ENCODE measurements around the gene SPECC1L. TPM values are rescaled to one million over a fixed set of nuclear protein-coding genes. Genes with fewer than 3 reads are reported as not detected.

Gene SPECC1L
- total RNA-seq, 1 experiment from 2014 or later: 40.8 TPM

DNA sequence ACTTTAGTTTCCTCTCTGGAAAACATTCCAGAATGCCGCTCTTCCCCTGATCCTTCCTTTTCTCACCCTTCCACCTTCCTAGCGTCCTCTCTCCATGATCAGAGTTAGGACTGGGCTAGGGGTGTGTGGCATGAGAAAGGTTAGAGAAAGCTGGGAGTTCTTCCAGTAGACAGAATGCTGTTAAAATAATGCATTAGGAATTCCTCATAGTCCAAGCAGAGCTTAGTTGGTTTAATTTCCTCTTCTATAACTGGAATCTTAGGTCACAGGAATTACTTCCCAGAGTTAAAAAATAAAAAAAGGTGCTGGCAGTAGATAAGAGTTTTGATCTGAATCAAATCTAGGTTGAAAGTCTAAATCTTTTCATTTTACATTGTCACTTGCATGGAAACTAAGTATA lies 119.5 kb downstream of the SPECC1L start:
- no peaks in the 10 kb centered on the region for H3K79me2 ChIP-seq (ENCODE audit: insufficient read depth, low read length)
- no TSS peak for BruUV-seq (replicated peaks)
- ChIA-PET CTCF (interaction anchor here (0.6 kb wide), 1 partner anchor 987 kb away, joined by 3 read pairs; no protein-coding TSS in a partner anchor), RAD21 (ENCODE audit: low non-redundant PET in 1 of 2, low total read pairs in 2 of 2, uncharacterized antibody in 2 of 2, unreplicated experiment in 2 of 2) (no interaction called here), POLR2A (no interaction called here)
- intact Hi-C loops (cut with micrococcal nuclease): no loop called here
- H3K9me3 ChIP-seq (ENCODE audit: control insufficient read depth in 1 of 2, insufficient read depth in 1 of 2, low read depth in 1 of 2, low read length in 2 of 2): no peaks in the 10 kb centered on the region
- H3K27me3 ChIP-seq (ENCODE audit: insufficient read depth, low read length): no peaks in the 10 kb centered on the region
- ATAC-seq (no peak), DNase-seq (ENCODE audit: low read depth, low spot score) (no peak)
- no peaks in the 10 kb centered on the region for H3K4me1 ChIP-seq (ENCODE audit: control insufficient read depth in 1 of 2, insufficient read depth in 2 of 2, low read length in 2 of 2)
- no peaks in the 10 kb centered on the region for H4K20me1 ChIP-seq (ENCODE audit: insufficient read depth)
- H3K27ac ChIP-seq (ENCODE audit: low read depth, low read length): no peak overlapping the region
- no peaks in the 10 kb centered on the region for H3K9me2 ChIP-seq (ENCODE audit: insufficient read depth)
- H3K4me2 ChIP-seq (ENCODE audit: low read length): no peak overlapping the region
- H2AFZ ChIP-seq (ENCODE audit: low read depth, low read length, poor library complexity, severe bottlenecking): no peak overlapping the region
- no peak overlapping the region for H3K9ac ChIP-seq (ENCODE audit: low read length)
- TF ChIP-seq SP1 (IDR thresholded peaks at IDR 0.05; ENCODE audit: low read depth) (no peak), SRF (IDR thresholded peaks at IDR 0.05; ENCODE audit: low read depth) (no peak), POLR2A (IDR thresholded peaks at IDR 0.05; ENCODE audit: borderline replicate concordance, extremely low read depth, insufficient read depth, insufficient read length) (no peak), CTCF (IDR thresholded peaks at IDR 0.05 in 2 of 3, conservative IDR thresholded peaks at IDR 0.05 in 1 of 3; ENCODE audit: borderline replicate concordance in 1 of 3, insufficient read depth in 1 of 3, low read depth in 2 of 3, low read length in 2 of 3) (no peak), ELF1 (IDR thresholded peaks at IDR 0.05; ENCODE audit: borderline replicate concordance, low read depth) (no peak), CBX3 (IDR thresholded peaks at IDR 0.05; ENCODE audit: low read depth) (no peak), EZH2phosphoT487 (IDR thresholded peaks at IDR 0.05; ENCODE audit: borderline replicate concordance) (no peak), FOSL1 (IDR thresholded peaks at IDR 0.05; ENCODE audit: low read depth) (no peak), POLR2AphosphoS5 (IDR thresholded peaks at IDR 0.05; ENCODE audit: low read depth, low read length) (no peak), EZH2 (IDR thresholded peaks at IDR 0.05) (no peak), ZFX (IDR thresholded peaks at IDR 0.05) (no peak), ZNF274 (IDR thresholded peaks at IDR 0.05; ENCODE audit: low read depth, low read length) (no peak), TCF7L2 (IDR thresholded peaks at IDR 0.05; ENCODE audit: borderline replicate concordance, extremely low read depth, insufficient read depth, insufficient read length) (no peak), EGR1 (IDR thresholded peaks at IDR 0.05; ENCODE audit: low read depth) (no peak), YY1 (IDR thresholded peaks at IDR 0.05; ENCODE audit: extremely low read depth, insufficient replicate concordance, low read depth, low read length) (no peak)
- TF ChIP-seq, protein P1, sequence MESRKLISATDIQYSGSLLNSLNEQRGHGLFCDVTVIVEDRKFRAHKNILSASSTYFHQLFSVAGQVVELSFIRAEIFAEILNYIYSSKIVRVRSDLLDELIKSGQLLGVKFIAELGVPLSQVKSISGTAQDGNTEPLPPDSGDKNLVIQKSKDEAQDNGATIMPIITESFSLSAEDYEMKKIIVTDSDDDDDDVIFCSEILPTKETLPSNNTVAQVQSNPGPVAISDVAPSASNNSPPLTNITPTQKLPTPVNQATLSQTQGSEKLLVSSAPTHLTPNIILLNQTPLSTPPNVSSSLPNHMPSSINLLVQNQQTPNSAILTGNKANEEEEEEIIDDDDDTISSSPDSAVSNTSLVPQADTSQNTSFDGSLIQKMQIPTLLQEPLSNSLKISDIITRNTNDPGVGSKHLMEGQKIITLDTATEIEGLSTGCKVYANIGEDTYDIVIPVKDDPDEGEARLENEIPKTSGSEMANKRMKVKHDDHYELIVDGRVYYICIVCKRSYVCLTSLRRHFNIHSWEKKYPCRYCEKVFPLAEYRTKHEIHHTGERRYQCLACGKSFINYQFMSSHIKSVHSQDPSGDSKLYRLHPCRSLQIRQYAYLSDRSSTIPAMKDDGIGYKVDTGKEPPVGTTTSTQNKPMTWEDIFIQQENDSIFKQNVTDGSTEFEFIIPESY (IDR thresholded peaks at IDR 0.05; ENCODE audit: extremely low read depth, insufficient replicate concordance, low read length): no peak
- TF ChIP-seq, protein P2, sequence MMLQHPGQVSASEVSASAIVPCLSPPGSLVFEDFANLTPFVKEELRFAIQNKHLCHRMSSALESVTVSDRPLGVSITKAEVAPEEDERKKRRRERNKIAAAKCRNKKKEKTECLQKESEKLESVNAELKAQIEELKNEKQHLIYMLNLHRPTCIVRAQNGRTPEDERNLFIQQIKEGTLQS (IDR thresholded peaks at IDR 0.05): no peak
- TF ChIP-seq, protein P3, sequence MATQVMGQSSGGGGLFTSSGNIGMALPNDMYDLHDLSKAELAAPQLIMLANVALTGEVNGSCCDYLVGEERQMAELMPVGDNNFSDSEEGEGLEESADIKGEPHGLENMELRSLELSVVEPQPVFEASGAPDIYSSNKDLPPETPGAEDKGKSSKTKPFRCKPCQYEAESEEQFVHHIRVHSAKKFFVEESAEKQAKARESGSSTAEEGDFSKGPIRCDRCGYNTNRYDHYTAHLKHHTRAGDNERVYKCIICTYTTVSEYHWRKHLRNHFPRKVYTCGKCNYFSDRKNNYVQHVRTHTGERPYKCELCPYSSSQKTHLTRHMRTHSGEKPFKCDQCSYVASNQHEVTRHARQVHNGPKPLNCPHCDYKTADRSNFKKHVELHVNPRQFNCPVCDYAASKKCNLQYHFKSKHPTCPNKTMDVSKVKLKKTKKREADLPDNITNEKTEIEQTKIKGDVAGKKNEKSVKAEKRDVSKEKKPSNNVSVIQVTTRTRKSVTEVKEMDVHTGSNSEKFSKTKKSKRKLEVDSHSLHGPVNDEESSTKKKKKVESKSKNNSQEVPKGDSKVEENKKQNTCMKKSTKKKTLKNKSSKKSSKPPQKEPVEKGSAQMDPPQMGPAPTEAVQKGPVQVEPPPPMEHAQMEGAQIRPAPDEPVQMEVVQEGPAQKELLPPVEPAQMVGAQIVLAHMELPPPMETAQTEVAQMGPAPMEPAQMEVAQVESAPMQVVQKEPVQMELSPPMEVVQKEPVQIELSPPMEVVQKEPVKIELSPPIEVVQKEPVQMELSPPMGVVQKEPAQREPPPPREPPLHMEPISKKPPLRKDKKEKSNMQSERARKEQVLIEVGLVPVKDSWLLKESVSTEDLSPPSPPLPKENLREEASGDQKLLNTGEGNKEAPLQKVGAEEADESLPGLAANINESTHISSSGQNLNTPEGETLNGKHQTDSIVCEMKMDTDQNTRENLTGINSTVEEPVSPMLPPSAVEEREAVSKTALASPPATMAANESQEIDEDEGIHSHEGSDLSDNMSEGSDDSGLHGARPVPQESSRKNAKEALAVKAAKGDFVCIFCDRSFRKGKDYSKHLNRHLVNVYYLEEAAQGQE (IDR thresholded peaks at IDR 0.05; ENCODE audit: low read depth): no peak
- no peaks in the 10 kb centered on the region; a peak in 1 of 4 replicates for H3K36me3 ChIP-seq (ENCODE audit: control insufficient read depth in 1 of 2, insufficient read depth in 2 of 2, low read length in 2 of 2)
- H3K4me3 ChIP-seq (replicated peaks in 1 of 2; ENCODE audit: low read depth in 1 of 2, low read length in 2 of 2): no peak overlapping the region
